HT1080 (cell line): ENCODE results near the gene SMG6. TPM values are rescaled to one million over a fixed set of nuclear protein-coding genes. Genes with fewer than 3 reads are reported as not detected.

Experiments
- DNase-seq: peaks from one replicate; pipeline ENCODE4 v3.0.0-alpha.2; 2015; ENCODE audit warnings: low read depth
- polyA plus RNA-seq, 2 experiments: library from polyadenylated mRNA; depleted of rRNA; stranded (reverse); fragments of >200 nt; gene quantifications; 2 replicates each; pipeline ENCODE4 v1.2.3, GENCODE V29; 2015
- total RNA-seq: library from RNA; depleted of rRNA; stranded (reverse); fragments of >200 nt; shearing (Covaris generic); gene quantifications from 2 replicates; pipeline ENCODE4 v1.2.3, GENCODE V29; 2014; rRNA removed

SMG6 gene
- 42.8 and 43.9 TPM in 2 replicates for total RNA-seq
- polyA plus RNA-seq (2015; cell fraction: cytosol; rRNA removed), result 55.6 TPM in 2 replicates
- polyA plus RNA-seq (2015; cell fraction: nucleus; rRNA removed), result 54.3 and 58.0 TPM in 2 replicates

- DNase-seq, result peak; percentile 78
Measured at GRCh38 chr17:2303204-2304188, at the start of gene SMG6, which contains the start of gene SRR. Gene SMG6 (minus strand): TSS chr17:2303785. CDS start chr17:2303720, 65 bp downstream. Gene SRR (plus strand): TSS chr17:2303950. CDS start chr17:2315561, 11,611 bp downstream.

GRCh38 chr17:2351269-2351668 is 47.7 kb upstream of the SMG6 start:
- DNase-seq, result no peak

GRCh38 chr17:2347805-2348685 is 44.5 kb upstream of the SMG6 start:
- peak; percentile 82 for DNase-seq

- no peak for DNase-seq
Measured at GRCh38 chr17:2346475-2346874, 42.9 kb upstream of the SMG6 start.

GRCh38 chr17:2344528-2344927 is 40.9 kb upstream of the SMG6 start:
- DNase-seq, result no peak

- DNase-seq, result no peak
Measured at GRCh38 chr17:2343421-2343820, 39.8 kb upstream of the SMG6 start.

- DNase-seq, result peak; percentile 33
Measured at GRCh38 chr17:2338315-2338657, 34.7 kb upstream of the SMG6 start.

GRCh38 chr17:2337544-2338314 is 34.1 kb upstream of the SMG6 start:
- peak; percentile 57 for DNase-seq

- peak; percentile 33 for DNase-seq
Measured at GRCh38 chr17:2336852-2337543, 33.4 kb upstream of the SMG6 start, which contains the start of gene SGSM2. Gene SGSM2 (plus strand): TSS chr17:2337501. CDS start chr17:2337689, 188 bp downstream.

GRCh38 chr17:2336215-2336851 is 32.7 kb upstream of the SMG6 start, which contains the start of gene TSR1:
Gene TSR1 (minus strand): TSS chr17:2336457. CDS start chr17:2336427, 30 bp downstream.
- peak; percentile 87 for DNase-seq

GRCh38 chr17:2335726-2336214 is 32.2 kb upstream of the SMG6 start:
- DNase-seq, result peak; percentile 17

- DNase-seq, result no peak
Measured at GRCh38 chr17:2331303-2331702, 27.7 kb upstream of the SMG6 start.

- DNase-seq, result no peak
Measured at GRCh38 chr17:2323629-2324314, 20.2 kb upstream of the SMG6 start.

GRCh38 chr17:2321399-2321798 is 17.8 kb upstream of the SMG6 start:
- DNase-seq, result no peak

GRCh38 chr17:2319051-2319450 is 15.5 kb upstream of the SMG6 start:
- no peak for DNase-seq

GRCh38 chr17:2317796-2318195 is 14.2 kb upstream of the SMG6 start:
- no peak for DNase-seq

- DNase-seq, result peak; percentile 14
Measured at GRCh38 chr17:2316916-2317205, 13.3 kb upstream of the SMG6 start.

GRCh38 chr17:2312736-2313135 is 9.2 kb upstream of the SMG6 start:
- no peak for DNase-seq
